ENCODE results near the gene ZNF184.

The ZNF184 gene

DNA sequence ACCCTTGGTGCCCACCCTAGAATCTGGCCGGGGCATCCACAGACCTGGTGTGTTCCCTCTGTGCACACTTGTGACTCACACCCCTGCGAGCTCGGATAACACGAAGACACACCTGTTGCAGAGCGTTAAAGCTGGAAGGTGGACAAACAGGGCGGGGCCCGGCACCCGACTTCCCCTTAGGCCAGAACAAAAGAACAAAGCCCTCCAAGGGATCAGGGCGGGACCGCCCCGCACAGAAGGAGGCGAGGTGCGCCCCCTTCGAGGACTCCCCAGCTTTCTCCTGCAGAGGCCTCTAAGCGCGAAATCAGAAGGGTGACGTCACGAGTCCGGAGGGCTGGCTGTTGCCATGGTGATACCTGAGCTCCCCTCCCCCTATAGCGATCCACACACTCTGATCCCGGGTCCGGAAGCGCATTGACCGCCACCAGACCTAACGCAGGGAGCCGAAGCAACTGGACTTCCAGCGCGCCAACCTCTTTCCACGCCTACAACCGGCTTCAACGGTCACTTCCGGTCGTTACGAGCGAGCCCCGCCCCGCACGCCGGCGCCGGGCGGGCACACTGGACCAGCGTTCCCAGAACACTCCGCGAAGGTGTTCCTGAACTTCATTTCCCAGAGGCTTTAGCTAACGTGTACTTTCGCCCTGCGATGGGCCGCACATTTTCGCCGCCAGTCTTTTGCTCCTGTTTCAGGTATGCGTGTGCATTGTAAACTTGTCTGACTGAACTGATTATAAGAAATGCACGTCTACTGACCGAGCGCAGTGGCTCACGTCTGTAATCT, at the start of gene ZNF184:
Gene ZNF184, minus strand, starts transcription at position 489 of the 784 bp plus-strand sequence. CDS start 811 bp downstream, outside the sequence.
- no peaks in the 10 kb centered on the region for H3K27me3 Mint-ChIP-seq
- H3K27ac Mint-ChIP-seq = peak within 1 kb of the TSS; percentile 99
- no peaks in the 10 kb centered on the region for H3K9me3 Mint-ChIP-seq
- peaks cover 11 to 29% of the 10 kb centered on the region in 2 donors for H3K36me3 Mint-ChIP-seq
- peak; percentile 89 to 91 for ATAC-seq (replicated peaks)
- peak; percentile 92 for DNase-seq
- peak within 1 kb of the TSS; percentile 87 to 95 for H3K4me3 Mint-ChIP-seq
- H3K4me1 Mint-ChIP-seq = peaks cover 25% of the 10 kb centered on the region in 2 donors

DNA sequence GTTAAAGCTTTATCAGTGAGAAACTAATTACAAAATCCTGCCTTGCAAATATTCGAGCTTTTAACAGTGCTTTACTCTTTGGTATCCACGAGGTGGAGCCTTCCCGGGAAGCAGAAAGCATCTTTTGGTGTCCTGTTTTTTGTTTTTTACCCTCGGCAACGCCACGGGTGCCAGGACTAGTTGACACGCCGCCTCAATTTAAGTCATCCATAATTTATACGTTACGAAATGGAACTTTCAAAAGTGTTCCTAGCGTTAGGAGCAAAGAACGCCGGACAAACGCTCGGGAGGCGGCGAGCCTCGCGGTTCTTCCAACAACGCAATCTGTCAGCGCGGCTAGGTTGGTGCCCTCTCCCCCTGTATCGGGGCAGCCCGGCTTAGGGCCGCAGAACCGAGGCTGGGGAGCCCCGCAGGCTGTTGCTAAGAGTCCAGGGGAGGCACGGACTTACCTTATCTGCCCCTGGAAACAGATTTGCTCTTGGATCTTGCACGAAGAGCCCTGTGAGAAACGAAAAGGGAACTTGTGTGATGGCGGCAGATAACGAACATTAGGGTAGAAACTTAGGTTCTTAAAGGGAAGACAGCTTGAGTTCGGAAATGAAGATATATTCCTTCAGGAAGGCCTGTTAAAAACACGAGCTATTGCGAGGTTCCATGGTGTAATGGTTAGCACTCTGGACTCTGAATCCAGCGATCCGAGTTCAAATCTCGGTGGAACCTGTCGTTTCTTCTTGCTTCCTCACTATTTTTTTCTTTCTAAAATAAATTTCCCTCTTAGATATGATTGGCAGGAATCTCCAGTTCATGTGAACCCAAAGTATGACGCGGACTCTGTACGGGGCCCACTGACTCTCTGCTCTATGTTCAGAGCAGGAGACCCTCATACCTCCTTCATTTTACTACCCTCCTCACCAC, 46.2 kb upstream of the ZNF184 start:
- peak overlapping the region; percentile 94 for H3K27ac Mint-ChIP-seq
- H3K4me1 Mint-ChIP-seq = peaks cover 9 to 17% of the 10 kb centered on the region in 2 donors
- H3K4me3 Mint-ChIP-seq = peak overlapping the region; percentile 86 to 93
- ATAC-seq (replicated peaks) = peak; percentile 84
- DNase-seq = peak; percentile 41
- no peaks in the 10 kb centered on the region for H3K9me3 Mint-ChIP-seq
- H3K27me3 Mint-ChIP-seq = peaks cover 23 to 39% of the 10 kb centered on the region in 2 donors
- peaks cover 0 to 2% of the 10 kb centered on the region in 2 donors for H3K36me3 Mint-ChIP-seq

DNA sequence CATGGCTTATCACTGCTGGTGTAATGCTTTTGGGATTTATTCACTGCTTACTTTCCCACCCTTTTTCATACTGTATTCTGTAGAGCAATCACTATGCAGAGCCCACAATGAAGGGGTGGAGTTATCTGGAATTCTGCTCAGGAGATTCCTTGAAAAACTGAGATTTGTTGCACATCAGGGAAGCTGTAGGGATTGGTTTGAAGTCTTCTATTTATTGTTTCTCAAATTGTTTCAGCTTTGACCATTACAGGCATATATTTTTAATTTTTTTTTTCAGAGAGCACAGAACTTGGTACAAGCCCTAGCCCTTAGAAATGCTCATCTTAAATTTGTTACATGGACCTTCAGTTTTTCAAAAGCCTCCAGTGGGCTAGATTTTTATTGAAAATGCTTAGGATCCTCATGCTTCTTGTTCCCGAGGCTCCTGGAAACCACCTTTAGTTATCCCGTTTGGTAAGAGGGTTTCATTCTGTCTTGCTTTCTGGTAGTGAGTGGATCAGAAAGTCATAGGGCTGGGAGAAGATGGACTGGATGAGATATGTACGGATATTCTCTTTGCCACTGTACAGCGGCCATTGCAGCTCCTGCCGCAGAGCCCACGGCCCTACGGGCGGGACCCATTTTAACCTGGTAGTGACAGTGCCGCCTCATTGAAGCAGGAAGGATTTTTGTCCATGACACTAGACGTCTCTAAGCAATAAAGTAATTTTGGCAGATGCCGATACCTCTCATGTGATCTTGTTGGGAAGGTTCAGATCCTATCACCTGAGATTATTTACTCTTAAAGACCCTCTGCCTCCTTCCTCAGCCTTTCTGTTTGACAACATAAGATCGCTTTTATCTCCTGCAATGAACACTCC, 45.3 kb upstream of the ZNF184 start:
- DNase-seq (no peak), ATAC-seq (replicated peaks) (peak in 1 of 2 donors; percentile 30)
- peak overlapping the region; percentile 86 to 93 for H3K4me3 Mint-ChIP-seq
- H3K27me3 Mint-ChIP-seq = peaks cover 21 to 36% of the 10 kb centered on the region in 2 donors
- peak overlapping the region; percentile 94 for H3K27ac Mint-ChIP-seq
- peaks cover 0 to 2% of the 10 kb centered on the region in 2 donors for H3K36me3 Mint-ChIP-seq
- H3K9me3 Mint-ChIP-seq = no peaks in the 10 kb centered on the region
- H3K4me1 Mint-ChIP-seq = peaks cover 9 to 17% of the 10 kb centered on the region in 2 donors

DNA sequence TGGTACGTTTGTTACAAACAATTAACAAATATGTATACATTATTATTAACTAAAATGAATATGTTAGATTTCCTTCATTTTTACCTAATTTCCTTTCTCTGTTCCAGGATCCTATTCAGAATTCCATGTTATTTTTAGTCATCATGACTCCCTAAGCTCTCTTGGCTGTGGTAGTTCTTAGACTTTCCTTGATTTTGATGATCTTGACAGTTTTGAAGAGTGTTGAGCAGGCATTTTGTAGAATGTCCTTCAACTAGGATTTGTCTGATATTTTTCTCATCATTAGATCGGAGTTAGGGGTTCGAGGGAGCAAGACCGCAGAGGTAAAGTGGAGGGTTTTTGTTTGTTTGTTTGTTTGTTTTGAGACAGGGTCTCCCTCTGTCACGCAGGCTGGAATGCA, 44.3 kb upstream of the ZNF184 start:
- H3K9me3 Mint-ChIP-seq = no peaks in the 10 kb centered on the region
- no peak overlapping the region for H3K4me3 Mint-ChIP-seq
- H3K27ac Mint-ChIP-seq = no peak overlapping the region

DNA sequence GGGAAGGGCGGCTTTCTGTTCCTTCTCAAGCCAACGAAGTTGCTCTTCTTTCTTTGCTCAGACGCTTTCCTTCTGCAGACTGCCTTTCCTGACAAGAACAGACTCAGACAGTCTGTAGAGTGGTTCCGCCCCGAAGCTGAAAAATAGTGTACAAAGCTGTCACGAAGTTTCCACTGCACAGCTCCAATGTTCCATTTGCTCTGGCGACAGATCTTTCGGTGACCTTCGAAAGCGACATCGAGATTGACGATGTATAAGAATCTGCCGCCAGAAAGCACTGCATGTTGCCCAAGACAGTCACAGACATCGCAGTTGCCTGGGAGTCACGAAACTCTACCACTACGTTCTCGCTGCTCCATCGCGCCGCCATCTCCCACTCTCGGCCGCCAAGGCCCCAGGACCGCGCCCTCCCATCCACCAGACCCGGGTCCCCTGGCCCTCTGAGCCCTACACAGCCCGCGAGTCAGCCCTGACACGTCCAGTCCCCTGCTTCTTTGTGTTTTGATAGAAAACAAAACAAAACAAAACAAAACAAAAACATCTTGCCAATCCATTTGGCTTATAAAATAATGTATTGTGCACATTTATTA, 42.1 kb upstream of the ZNF184 start:
- DNase-seq (no peak), ATAC-seq (replicated peaks) (no peak)
- H3K36me3 Mint-ChIP-seq = peaks cover 0 to 2% of the 10 kb centered on the region in 2 donors
- H3K27ac Mint-ChIP-seq = no peak overlapping the region
- peaks cover 51 to 64% of the 10 kb centered on the region in 2 donors for H3K27me3 Mint-ChIP-seq
- H3K4me1 Mint-ChIP-seq = peaks cover 9 to 17% of the 10 kb centered on the region in 2 donors
- peak overlapping the region in 1 of 2 donors; percentile 47 for H3K4me3 Mint-ChIP-seq
- H3K9me3 Mint-ChIP-seq = no peaks in the 10 kb centered on the region

More for the DNA sequence above, 44.3 kb upstream of the ZNF184 start:
- DNase-seq = no peak
- H3K36me3 Mint-ChIP-seq = peaks cover 0 to 2% of the 10 kb centered on the region in 2 donors
- H3K4me1 Mint-ChIP-seq = peaks cover 9 to 17% of the 10 kb centered on the region in 2 donors
- H3K27me3 Mint-ChIP-seq = peaks cover 30 to 41% of the 10 kb centered on the region in 2 donors
- ATAC-seq (replicated peaks) = no peak

DNA sequence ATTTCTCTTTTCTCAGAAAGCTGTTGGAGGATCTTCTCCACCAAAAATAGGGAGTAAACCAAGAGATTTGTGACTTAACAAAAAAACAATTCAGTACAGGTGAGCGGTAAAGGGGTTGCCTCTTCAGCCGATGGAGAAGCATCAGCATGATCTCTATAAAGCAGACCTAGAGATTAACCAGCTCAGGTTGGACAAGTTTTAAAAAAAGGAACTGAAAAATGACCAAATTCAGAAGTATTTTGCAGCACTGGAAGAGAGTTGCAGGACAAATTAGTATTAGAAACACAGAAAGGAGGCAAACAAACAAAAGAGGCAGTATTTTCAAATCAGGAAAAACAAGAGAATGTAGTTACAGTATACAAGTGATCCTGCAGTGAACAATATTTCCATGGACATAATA, 39.6 kb upstream of the ZNF184 start:
- Mint-ChIP-seq H3K9me3 (no peaks in the 10 kb centered on the region), H3K27ac (no peak overlapping the region), H3K4me1 (no peaks in the 10 kb centered on the region), H3K4me3 (no peak overlapping the region), H3K27me3 (peaks cover 63 to 79% of the 10 kb centered on the region in 2 donors), H3K36me3 (no peaks in the 10 kb centered on the region)
- no peak for DNase-seq
- ATAC-seq (replicated peaks) = no peak

DNA sequence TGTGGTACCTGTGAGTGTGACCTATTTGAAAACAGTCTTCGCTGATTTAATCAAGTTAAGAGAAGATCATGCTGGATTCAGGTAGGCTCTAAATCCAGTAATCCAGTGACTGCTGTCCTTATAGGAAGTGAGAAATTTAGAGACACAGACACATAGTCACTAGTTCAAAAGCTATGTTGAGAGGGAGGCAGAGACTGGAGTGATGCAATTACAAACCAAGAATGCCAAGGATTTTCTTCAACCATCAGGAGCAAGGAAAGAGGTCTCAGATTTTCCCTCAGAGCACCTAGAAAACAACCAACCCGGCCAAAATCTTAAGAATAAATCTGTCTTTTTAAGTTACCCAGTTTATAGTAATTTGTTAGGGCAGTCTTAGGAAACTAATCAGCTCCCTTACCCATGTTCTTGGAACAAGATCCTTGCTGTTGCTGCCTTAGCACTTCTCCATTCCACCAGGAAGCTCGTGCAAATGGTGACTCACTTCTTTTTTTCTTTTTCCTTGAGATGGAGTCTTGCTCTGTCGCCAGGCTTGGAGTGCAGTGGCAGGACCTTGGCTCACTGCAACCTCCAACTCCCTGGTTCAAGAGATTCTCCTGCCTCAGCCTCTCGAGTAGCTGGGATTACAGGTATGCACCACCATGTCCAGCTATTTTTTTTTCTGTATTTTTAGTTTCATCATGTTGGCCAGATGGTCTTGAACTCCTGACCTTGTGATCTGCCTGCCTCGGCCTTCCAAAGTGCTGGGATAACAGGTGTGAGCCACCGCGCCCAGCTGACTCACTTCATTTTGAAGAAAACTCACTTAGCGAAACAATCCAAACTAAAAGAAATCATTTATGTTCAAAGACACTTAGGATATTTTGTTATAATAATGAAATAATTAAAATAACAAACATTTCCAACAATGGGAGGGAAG, 34.4 kb upstream of the ZNF184 start:
- Mint-ChIP-seq H3K4me3 (no peak overlapping the region), H3K4me1 (peaks cover 17 to 19% of the 10 kb centered on the region in 2 donors), H3K36me3 (peaks cover 0 to 4% of the 10 kb centered on the region in 2 donors), H3K27me3 (peaks cover 40 to 57% of the 10 kb centered on the region in 2 donors), H3K27ac (no peak overlapping the region), H3K9me3 (peaks cover 0 to 1% of the 10 kb centered on the region in 2 donors)
- no peak for DNase-seq
- ATAC-seq (replicated peaks) = no peak

DNA sequence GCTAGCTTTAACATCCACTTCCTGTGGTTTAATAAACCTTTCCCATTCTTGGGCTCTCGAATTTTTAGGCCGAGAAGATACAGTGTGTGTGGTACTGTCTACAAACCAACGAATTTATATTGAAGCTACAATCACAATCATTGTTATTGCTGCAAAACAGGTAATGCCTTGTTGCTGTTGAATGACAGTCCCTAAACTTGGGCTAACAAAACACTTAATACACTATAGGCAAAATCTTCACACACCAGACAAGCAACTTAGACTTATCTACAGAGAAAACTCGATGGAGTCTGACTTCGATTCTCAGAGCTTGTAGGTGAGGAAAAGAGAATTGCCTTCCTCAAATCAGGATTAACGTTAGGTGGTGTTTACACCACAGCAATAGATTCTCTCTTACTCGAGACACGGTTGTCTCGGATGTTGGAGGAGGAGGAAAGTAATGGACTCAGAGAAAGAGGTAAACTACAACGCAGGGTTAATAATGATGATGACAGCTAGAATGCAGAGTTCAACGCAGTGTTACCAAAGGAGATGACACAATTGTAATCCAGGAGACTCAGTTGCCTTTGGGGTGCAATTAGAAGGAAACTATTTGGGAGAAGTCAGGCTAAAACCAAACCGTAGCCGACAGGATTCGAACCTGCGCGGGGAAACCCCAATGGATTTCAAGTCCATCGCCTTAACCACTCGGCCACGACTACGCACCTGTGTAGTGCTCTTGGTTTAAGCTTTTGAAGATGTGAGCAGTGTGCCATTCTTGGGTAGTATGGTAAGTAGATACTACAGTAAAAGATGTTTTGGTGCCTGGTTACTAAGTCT, 32.5 kb upstream of the ZNF184 start:
- Mint-ChIP-seq H3K36me3 (peaks cover 0 to 4% of the 10 kb centered on the region in 2 donors), H3K4me1 (peaks cover 17 to 20% of the 10 kb centered on the region in 2 donors), H3K9me3 (peaks cover 0 to 1% of the 10 kb centered on the region in 2 donors), H3K4me3 (peak overlapping the region in 1 of 2 donors; percentile 71), H3K27ac (peak overlapping the region; percentile 83), H3K27me3 (peaks cover 25 to 41% of the 10 kb centered on the region in 2 donors)
- ATAC-seq (replicated peaks) (no peak), DNase-seq (no peak)

DNA sequence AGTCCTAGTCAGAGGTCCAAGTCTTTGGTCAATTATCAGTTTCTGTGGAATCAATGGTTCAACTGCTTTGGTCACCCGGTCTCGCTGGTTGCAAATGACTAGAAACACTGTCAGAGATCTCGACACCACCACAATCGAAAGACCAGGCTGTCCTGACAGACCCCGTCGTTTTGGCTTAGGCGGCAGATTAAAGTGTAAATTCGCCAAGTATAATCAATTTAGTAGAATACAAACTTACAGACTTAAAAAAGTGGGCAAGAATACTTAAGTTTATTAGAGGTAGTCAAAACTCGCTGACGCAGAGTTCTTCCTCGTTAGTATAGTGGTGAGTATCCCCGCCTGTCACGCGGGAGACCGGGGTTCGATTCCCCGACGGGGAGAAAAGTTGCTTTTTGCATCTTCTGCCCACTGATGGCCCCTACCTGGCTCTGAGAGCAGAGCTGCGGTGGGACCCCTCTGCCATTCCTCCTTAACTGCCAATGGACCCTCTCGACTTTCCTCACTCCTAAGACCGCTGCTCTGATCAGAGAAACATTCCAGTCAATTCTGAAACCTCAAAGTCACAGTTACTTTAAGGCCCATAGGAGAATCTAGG, 30.6 kb upstream of the ZNF184 start:
- peaks cover 0 to 4% of the 10 kb centered on the region in 2 donors for H3K36me3 Mint-ChIP-seq
- peaks cover 0 to 1% of the 10 kb centered on the region in 2 donors for H3K9me3 Mint-ChIP-seq
- peak overlapping the region; percentile 87 to 90 for H3K4me3 Mint-ChIP-seq
- peaks cover 17 to 20% of the 10 kb centered on the region in 2 donors for H3K4me1 Mint-ChIP-seq
- peak overlapping the region; percentile 97 for H3K27ac Mint-ChIP-seq
- H3K27me3 Mint-ChIP-seq = peaks cover 19 to 41% of the 10 kb centered on the region in 2 donors
- peak; percentile 64 to 67 for ATAC-seq (replicated peaks)
- DNase-seq = peak; percentile 62

DNA sequence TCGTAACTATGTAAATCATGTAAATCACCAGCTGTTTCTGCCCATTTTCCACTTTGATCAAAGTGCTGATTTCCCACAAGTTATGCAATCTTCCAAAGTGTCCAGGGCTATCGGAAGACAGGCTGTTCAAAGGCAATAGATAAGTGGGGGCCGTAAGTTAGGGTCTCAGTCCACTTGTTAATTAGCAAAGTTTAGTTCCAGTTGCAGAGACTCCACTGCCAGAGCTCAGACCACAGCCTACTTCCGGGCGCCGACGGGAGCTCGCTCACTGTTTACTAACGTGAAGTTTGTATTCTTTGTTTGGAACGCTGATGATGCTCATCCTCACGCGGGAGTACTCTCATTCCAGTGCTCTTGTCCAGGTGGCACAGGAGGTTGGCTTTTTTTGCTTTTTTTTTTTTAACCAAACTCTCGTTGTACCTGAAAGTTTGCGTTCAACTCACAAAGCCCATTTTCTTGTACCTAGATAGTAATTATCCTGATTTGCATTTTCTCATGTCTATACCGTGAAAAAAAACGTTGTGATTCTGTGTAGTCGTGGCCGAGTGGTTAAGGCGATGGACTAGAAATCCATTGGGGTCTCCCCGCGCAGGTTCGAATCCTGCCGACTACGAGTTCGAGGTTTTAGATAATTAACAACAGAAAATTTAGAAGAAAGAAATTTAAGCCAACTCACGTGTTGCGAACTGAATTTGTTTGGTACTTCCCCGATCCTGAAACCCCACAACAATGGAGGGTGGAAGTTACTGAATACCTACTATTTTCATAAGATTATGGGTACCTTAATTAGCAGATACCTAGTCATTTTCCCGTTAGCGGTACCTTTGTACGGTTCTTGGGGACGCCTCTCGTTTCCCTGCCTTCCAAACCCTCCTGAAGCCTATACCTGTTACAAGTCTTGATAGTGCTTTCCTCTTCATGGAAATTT, 29.9 kb upstream of the ZNF184 start:
- peak; percentile 82 to 86 for ATAC-seq (replicated peaks)
- H3K4me3 Mint-ChIP-seq = peak overlapping the region; percentile 87 to 90
- H3K4me1 Mint-ChIP-seq = peaks cover 17 to 20% of the 10 kb centered on the region in 2 donors
- H3K27me3 Mint-ChIP-seq = peaks cover 23 to 46% of the 10 kb centered on the region in 2 donors
- H3K9me3 Mint-ChIP-seq = peaks cover 0 to 1% of the 10 kb centered on the region in 2 donors
- DNase-seq = peak; percentile 72
- peak overlapping the region; percentile 97 for H3K27ac Mint-ChIP-seq
- peaks cover 0 to 4% of the 10 kb centered on the region in 2 donors for H3K36me3 Mint-ChIP-seq

DNA sequence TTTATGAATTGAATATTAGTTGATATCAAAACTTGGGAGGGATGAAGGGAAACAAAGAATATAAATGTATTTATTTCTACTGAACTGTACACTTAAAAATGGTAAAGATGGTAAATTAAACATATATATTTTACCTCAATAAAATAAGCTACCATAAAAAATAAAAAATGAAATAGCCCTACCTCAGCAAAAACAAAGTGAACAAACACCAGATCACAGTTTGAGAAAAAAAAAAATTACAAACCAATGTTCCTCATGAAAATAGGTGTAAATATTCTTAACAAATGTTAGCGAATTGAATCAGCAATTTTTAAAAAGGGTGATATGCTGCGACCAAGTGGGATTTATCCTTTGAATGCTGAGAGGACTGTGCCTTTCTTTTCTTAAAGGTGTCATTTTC, 28.3 kb upstream of the ZNF184 start:
- Mint-ChIP-seq H3K27me3 (peaks cover 27 to 38% of the 10 kb centered on the region in 2 donors), H3K4me3 (no peak overlapping the region), H3K36me3 (peaks cover 0 to 4% of the 10 kb centered on the region in 2 donors), H3K9me3 (peaks cover 0 to 1% of the 10 kb centered on the region in 2 donors), H3K4me1 (peaks cover 17 to 20% of the 10 kb centered on the region in 2 donors), H3K27ac (no peak overlapping the region)
- ATAC-seq (replicated peaks) = no peak
- DNase-seq = no peak
